Measurements from ENCODE around the gene WNT1.

DNA sequence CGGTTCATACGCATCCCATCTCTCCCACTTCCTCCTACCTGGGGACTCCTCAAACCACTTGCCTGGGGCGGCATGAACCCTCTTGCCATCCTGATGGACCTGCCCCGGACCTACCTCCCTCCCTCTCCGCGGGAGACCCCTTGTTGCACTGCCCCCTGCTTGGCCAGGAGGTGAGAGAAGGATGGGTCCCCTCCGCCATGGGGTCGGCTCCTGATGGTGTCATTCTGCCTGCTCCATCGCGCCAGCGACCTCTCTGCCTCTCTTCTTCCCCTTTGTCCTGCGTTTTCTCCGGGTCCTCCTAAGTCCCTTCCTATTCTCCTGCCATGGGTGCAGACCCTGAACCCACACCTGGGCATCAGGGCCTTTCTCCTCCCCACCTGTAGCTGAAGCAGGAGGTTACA, 3.6 kb downstream of the WNT1 start:
- TF ChIP-seq, protein P1, sequence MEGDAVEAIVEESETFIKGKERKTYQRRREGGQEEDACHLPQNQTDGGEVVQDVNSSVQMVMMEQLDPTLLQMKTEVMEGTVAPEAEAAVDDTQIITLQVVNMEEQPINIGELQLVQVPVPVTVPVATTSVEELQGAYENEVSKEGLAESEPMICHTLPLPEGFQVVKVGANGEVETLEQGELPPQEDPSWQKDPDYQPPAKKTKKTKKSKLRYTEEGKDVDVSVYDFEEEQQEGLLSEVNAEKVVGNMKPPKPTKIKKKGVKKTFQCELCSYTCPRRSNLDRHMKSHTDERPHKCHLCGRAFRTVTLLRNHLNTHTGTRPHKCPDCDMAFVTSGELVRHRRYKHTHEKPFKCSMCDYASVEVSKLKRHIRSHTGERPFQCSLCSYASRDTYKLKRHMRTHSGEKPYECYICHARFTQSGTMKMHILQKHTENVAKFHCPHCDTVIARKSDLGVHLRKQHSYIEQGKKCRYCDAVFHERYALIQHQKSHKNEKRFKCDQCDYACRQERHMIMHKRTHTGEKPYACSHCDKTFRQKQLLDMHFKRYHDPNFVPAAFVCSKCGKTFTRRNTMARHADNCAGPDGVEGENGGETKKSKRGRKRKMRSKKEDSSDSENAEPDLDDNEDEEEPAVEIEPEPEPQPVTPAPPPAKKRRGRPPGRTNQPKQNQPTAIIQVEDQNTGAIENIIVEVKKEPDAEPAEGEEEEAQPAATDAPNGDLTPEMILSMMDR (IDR thresholded peaks at IDR 0.05 in 4 of 5, conservative IDR thresholded peaks at IDR 0.05 in 1 of 5), result no peak
- no peak for TF ChIP-seq POLR2A (IDR thresholded peaks at IDR 0.05)
